Mucosa of rectum (tissue), 2 donors: ENCODE results near the gene CYB5B.
A peak's percentile ranks its signal among the peaks of the same experiment; 100 is the strongest.

Experiments used
- H3K27ac ChIP-seq, 2 donors: one replicate each; pipeline ENCODE4 v1.7.0; 2013; ENCODE audit warnings: inconsistent platforms in 2 of 2, low read depth in 2 of 2, low read length in 2 of 2
- H3K27me3 ChIP-seq, 2 donors: one replicate each; pipeline ENCODE4 v1.7.0; 2013; ENCODE audit warnings: low read length in 2 of 2; ENCODE audit not compliant: control insufficient read depth in 2 of 2, insufficient read depth in 2 of 2
- H3K36me3 ChIP-seq, 2 donors: one replicate each; pipeline ENCODE4 v1.7.0; 2013; ENCODE audit warnings: low read length in 2 of 2; ENCODE audit not compliant: control insufficient read depth in 2 of 2, insufficient read depth in 2 of 2
- H3K4me1 ChIP-seq, 2 donors: one replicate each; pipeline ENCODE4 v1.7.0; 2013; ENCODE audit warnings: low read length in 2 of 2, mild to moderate bottlenecking in 1 of 2; ENCODE audit not compliant: control insufficient read depth in 2 of 2, insufficient read depth in 2 of 2
- H3K4me3 ChIP-seq, 2 donors: one replicate each; pipeline ENCODE4 v1.7.0; 2013; ENCODE audit warnings: low read length in 2 of 2
- H3K9ac ChIP-seq, 2 donors: one replicate each; pipeline ENCODE4 v1.7.0; 2013; ENCODE audit warnings: low read length in 2 of 2, low read depth in 1 of 2, mild to moderate bottlenecking in 1 of 2
- H3K9me3 ChIP-seq, 2 donors: one replicate each; pipeline ENCODE4 v1.7.0; 2013; ENCODE audit warnings: low read length in 2 of 2; ENCODE audit not compliant: control insufficient read depth in 2 of 2
- donor health status: healthy.
- donor health status: Normal muscosa, but diverticular disease.

CYB5B gene

DNA sequence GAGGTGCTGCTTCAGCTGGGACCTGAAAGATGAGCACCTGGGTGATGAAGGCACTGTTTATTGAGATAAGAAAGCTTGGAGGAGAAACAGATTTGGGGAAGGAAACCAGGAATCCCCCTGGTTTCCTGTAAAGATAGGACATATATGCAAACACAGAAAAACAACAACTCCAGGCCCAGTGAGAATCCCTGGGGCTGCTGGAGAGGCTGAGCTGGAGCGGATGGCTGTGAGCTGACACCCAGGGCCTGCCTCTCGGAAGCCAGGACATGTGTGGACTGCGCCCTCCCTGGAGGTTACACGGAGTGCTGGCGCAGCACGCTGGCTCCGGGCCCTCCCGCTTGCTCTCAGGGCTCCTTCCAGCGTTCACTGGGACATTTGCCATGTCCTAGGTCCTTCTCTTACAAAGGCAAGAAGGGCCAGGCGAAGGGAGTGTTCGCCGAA lies 57.5 kb downstream of the CYB5B start:
- Histone ChIP-seq H3K9ac (no peak overlapping the region), H3K9me3 (no peaks in the 10 kb centered on the region), H3K27me3 (no peaks in the 10 kb centered on the region), H3K4me3 (no peak overlapping the region), H3K36me3 (no peaks in the 10 kb centered on the region), H3K4me1 (no peaks in the 10 kb centered on the region), H3K27ac (peak overlapping the region; percentile 45 to 46)

DNA sequence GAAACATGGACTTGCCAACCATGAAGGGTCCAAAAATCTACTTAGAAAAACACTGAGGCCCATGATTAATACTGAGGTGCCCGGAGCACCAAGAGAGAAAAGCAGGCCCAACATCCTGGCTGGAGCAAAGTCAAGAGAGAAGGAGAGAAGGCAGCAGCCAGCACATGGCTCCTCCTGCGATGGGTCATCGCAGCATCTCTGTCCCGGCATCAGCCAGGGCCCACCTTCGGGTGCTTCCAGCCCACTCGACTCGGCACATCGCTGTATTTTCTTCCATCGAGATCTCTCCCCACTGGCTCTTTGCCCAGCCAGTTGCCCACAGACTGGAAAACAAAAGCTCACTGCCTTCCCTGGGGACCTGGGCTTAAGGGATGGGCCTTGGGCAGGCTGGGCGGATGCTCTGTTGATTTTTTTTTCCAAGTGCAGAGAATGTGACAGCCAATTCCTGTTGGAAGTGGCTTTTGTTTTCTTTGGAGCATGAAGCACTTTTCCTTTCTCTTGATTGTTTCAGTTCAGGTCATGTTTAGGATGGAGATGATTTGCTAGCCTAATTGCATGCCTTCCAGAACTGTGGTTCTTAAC lies 58.1 kb downstream of the CYB5B start:
- Histone ChIP-seq H3K27ac (peak overlapping the region; percentile 45 to 46), H3K36me3 (no peaks in the 10 kb centered on the region), H3K4me1 (no peaks in the 10 kb centered on the region), H3K9me3 (no peaks in the 10 kb centered on the region), H3K27me3 (no peaks in the 10 kb centered on the region), H3K4me3 (no peak overlapping the region), H3K9ac (no peak overlapping the region)

DNA sequence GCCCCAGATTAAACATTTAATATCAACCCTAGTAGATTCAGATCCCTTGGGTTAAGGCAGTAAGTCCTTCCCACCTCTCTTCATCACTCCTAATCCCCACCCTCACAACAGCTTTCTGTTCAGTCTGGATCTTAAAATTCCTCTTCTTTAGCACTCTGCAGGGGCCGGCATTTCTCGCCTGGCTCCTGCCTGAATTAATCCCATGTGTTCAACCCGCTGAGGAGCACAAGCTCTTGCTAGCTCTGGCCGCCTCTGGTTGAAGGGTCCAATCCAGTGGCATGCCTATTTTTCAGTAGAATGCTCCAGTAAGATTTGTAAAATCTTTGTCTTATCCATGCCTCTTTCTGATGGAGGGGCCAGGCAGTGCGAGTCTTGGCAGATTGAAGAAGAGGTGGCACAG lies 59.2 kb downstream of the CYB5B start:
- no peak overlapping the region for H3K27ac ChIP-seq

GRCh38 chr16:69485361-69485760 lies 60.9 kb downstream of the CYB5B start:
- no peaks in the 10 kb centered on the region for H3K27me3 ChIP-seq
- no peaks in the 10 kb centered on the region for H3K36me3 ChIP-seq
- no peak overlapping the region for H3K4me3 ChIP-seq
- H3K9me3 ChIP-seq = no peaks in the 10 kb centered on the region
- no peaks in the 10 kb centered on the region for H3K4me1 ChIP-seq
- no peak overlapping the region for H3K9ac ChIP-seq
- no peak overlapping the region for H3K27ac ChIP-seq

More for the DNA sequence above, 59.2 kb downstream of the CYB5B start:
- no peak overlapping the region for H3K4me3 ChIP-seq
- H3K27me3 ChIP-seq = no peaks in the 10 kb centered on the region
- no peak overlapping the region for H3K9ac ChIP-seq
- no peaks in the 10 kb centered on the region for H3K36me3 ChIP-seq
- no peaks in the 10 kb centered on the region for H3K4me1 ChIP-seq
- no peaks in the 10 kb centered on the region for H3K9me3 ChIP-seq

DNA sequence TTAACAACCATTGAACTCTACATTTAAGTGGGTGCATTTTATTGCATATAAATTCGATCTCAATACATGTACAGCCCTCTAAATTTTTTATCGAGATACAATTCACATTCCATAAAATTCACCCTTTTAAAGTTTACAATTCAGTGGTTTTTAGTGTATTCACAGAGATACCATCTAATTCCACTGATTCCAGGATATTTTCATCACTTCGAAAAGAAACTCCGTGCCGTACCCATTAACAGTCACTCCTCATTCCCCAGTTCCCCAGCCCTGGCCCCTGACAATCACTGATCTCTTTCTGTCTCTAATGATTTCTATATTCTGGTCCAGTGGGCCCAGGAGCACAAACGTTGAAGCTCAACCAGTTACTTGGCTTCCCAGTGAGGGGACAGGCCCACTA lies 61.4 kb downstream of the CYB5B start:
- Histone ChIP-seq H3K4me3 (no peak overlapping the region), H3K4me1 (no peaks in the 10 kb centered on the region), H3K27me3 (no peaks in the 10 kb centered on the region), H3K9me3 (no peaks in the 10 kb centered on the region), H3K36me3 (no peaks in the 10 kb centered on the region), H3K27ac (no peak overlapping the region), H3K9ac (no peak overlapping the region)

- no peaks in the 10 kb centered on the region for H3K36me3 ChIP-seq
- no peaks in the 10 kb centered on the region for H3K4me1 ChIP-seq
- H3K4me3 ChIP-seq = no peak overlapping the region
- H3K9me3 ChIP-seq = no peaks in the 10 kb centered on the region
- no peaks in the 10 kb centered on the region for H3K27me3 ChIP-seq
- no peak overlapping the region for H3K27ac ChIP-seq
- H3K9ac ChIP-seq = no peak overlapping the region
These were observed 61.9 kb downstream of the CYB5B start for GRCh38 chr16:69486272-69486671.

GRCh38 chr16:69486724-69487123 lies 62.3 kb downstream of the CYB5B start:
- Histone ChIP-seq H3K27ac (no peak overlapping the region), H3K36me3 (no peaks in the 10 kb centered on the region), H3K9me3 (no peaks in the 10 kb centered on the region), H3K27me3 (no peaks in the 10 kb centered on the region), H3K4me3 (no peak overlapping the region), H3K9ac (no peak overlapping the region), H3K4me1 (no peaks in the 10 kb centered on the region)

DNA sequence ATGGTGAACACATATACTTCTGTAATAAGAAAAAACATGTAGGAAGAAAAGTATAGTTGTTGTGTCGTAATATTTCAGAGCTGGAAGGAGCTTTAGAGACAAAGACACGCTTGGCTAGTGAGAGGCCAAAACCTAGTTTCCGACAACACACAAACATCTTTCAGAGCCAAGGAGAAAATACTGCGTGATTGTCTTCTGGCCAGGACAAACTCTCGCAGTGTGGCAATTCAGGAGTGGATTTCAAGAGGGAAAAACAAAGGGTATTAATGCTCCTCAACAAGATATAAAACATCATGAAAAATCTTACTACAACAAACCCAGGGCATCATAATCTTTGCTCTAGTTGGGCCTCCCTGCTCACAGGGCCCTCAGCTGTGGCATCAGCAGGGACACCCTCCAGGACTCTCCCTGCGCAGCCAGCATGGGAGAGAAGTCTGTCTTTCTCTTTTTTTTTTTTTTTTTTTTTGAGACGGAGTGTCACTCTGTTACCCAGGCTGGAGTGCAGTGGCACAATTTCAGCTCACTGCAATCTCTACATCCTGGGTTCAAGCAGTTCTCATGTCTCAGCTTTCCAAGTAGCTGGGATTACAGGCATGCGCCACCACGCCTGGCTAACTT lies 66.4 kb downstream of the CYB5B start:
- no peak overlapping the region for H3K27ac ChIP-seq
- H3K4me1 ChIP-seq = no peaks in the 10 kb centered on the region
- no peak overlapping the region for H3K4me3 ChIP-seq
- H3K36me3 ChIP-seq = no peaks in the 10 kb centered on the region
- H3K9me3 ChIP-seq = no peaks in the 10 kb centered on the region
- H3K27me3 ChIP-seq = no peaks in the 10 kb centered on the region
- H3K9ac ChIP-seq = no peak overlapping the region

DNA sequence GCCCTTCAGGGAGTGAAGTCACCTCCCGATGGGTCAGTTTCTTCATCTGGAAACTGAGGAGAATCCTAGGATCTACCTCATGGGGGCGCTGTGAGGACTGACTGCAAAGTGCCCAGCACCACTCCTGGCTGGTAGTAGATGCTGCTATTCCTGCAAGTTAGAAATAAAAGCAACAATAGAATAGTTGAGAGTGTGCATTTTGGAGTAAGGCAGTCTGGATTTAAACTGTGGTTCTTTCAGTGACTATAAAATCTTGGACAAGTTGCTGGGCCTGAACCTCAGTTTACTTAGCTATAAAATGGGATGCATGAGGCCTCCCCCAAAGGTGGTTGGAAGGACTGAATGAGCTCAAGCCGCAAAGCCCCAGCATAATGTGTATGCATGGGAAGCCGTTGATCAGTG lies 70.6 kb downstream of the CYB5B start:
- Histone ChIP-seq H3K4me3 (no peak overlapping the region), H3K9me3 (no peaks in the 10 kb centered on the region), H3K27me3 (no peaks in the 10 kb centered on the region), H3K9ac (no peak overlapping the region), H3K4me1 (no peaks in the 10 kb centered on the region), H3K36me3 (no peaks in the 10 kb centered on the region), H3K27ac (no peak overlapping the region)

GRCh38 chr16:69495821-69496220 lies 71.4 kb downstream of the CYB5B start:
- Histone ChIP-seq H3K27ac (no peak overlapping the region), H3K4me3 (no peak overlapping the region), H3K9me3 (no peaks in the 10 kb centered on the region), H3K36me3 (no peaks in the 10 kb centered on the region), H3K4me1 (no peaks in the 10 kb centered on the region), H3K9ac (no peak overlapping the region), H3K27me3 (no peaks in the 10 kb centered on the region)
